HK-2 (cell line): ENCODE measurements around the gene SRSF9.
"Not testable (repeated sequence)": the region's sequence is repeated elsewhere in the genome, so short reads cannot be mapped to it uniquely, and the experiment has no call there.

Experiments
- DNase-seq: peaks from one replicate; pipeline ENCODE4 v3.0.0-alpha.2; 2018; ENCODE audit not compliant: unreplicated experiment

Gene SRSF9, protein sequence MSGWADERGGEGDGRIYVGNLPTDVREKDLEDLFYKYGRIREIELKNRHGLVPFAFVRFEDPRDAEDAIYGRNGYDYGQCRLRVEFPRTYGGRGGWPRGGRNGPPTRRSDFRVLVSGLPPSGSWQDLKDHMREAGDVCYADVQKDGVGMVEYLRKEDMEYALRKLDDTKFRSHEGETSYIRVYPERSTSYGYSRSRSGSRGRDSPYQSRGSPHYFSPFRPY

DNA sequence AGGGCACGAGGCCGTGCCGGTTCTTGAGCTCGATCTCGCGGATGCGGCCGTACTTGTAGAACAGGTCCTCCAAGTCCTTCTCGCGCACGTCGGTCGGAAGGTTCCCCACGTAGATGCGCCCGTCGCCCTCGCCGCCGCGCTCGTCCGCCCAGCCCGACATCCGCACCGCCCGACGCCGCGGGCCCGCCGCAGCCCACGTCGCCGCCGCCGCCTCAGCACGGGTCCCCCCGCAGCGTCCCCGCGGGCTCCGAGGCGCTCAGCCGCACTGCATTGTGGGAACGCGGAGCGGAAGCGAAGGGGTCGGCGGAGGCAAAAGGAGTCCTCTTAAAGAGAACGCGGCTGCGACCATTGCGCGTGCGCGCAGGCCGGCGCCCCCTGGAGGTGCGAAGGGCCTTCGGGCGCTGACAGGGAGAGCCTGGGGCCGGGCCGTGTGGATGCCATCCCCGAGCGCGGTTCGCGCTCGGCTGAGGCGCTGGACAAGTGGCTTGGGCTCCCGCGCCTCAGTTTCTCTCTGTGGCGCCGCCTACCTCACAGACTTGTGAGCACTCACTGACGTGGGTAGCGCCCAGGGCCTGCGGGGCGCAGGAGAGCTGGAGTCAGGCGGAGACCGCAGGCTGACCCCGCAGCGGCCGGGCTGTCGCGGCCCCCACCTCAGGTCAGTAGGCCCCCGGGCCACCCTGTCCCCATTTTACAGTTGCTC is at the start of gene SRSF9:
SRSF9 (minus strand) TSS at position 299 of the 700 bp plus-strand sequence; CDS start at position 160, 139 bp downstream.
- DNase-seq: peak; percentile 97

DNA sequence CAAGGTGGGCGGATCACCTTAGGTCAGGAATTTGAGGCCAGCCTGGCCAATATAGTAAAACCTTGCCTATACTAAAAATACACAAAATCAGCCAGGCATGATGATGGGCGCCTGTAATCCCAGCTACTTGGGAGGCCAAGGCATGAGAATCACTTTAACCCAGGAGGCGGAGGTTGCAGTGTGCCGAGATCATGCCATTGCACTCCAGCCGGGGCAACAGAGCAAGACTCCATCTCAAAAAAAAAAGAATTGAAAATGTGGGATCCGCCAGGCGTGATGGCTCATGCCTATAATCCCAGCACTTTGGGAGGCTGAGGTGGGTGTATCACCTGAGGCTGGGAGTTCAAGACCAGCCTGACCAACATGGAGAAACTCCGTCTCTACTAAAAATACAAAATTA is 49.8 kb upstream of the SRSF9 start:
- not testable (repeated sequence) for DNase-seq

DNA sequence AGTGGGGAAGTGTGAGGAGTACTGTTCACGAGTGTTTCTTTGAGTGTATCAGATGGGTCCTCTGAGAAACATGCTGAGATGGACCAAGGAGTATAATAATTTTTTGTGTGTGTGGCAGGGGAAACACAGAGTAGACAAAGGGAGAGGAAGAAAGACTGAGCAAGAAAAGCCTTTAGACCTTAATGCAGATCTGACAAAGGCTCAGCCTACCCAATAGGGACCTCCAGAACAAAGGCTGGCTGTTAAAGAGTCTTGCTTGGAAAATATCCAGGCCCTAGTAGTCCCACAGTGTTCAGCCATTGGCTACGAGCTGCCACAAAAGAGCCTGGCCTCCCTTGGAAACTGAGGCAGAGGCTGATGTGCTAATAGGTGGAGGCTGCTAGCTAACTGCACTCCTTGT is 45.9 kb upstream of the SRSF9 start:
- DNase-seq: no peak

DNA sequence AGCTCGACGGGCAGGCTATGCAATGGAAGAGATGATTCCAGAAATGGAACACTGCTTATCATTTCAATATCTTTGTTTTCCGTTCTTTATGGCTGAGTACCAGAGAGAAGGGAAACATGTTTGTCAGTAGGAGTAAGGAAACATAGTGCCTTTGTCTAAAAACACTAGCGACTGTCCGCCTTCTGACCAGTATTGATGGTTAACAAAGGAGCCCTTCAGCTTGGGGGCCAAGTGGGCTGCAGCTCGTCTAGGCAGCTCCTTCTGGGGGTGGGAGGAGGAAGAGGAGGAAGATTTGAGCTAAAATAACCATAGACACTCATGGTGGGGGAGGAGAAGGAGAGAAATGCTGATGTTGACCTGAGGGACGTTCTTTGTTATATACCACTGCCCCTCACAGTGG is 44.5 kb upstream of the SRSF9 start:
- DNase-seq: no peak

DNA sequence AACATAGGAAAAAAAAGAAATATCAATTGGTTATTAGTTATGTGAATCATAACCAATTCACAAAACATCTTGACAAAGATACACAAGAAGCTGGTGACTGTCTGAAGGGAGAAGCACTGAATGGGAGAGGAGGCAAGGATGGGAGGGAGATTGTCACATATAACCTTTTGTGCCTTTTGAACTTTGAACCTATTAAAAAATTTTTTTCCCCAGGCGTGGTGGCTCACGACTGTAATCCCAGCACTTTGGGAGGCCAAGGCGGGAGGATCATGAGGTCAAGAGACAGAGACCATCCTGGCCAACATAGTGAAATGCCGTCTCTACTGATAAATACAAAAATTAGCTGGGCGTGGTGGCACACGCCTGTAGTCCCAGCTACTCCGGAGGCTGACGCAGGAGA is 39.0 kb upstream of the SRSF9 start:
- DNase-seq: no peak

DNA sequence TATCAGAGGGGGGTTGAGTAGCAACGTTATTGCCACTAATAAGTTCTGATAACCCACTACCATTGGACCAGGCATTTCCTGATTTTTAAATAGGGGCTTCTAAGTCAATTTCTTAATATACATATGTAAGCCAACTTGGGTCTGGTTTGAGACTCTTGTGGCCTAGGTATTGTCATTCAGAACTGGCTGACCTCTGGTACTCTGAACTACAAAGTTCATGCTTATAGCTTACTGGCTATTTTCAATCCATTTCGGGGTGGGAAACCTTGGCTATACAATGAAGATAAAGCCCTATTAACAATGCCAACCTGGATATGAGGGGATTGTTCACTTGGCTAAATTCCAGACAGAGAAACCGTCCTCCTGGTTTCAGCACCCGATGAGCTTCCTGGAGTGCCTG is 35.0 kb upstream of the SRSF9 start:
- no peak for DNase-seq

DNA sequence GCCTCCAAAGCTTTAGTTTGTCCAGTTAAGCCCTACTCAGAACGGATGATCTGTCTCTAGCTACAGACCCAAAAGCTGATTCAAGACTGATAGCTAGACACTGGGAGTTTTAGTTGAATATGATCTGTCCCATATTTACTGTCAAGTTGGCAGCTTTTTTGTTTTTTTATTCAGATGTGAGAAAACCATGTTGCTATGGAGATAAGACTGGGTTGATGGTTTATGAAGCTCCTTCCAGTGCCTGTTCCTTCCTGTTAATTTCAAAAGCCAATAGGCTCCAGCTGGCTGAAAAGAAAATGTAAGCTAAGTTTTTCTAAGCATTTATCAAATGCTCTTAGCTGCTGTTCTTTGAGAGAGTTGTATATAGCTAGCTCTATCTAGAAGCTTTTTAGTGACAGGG is 31.0 kb upstream of the SRSF9 start:
- DNase-seq: no peak

DNA sequence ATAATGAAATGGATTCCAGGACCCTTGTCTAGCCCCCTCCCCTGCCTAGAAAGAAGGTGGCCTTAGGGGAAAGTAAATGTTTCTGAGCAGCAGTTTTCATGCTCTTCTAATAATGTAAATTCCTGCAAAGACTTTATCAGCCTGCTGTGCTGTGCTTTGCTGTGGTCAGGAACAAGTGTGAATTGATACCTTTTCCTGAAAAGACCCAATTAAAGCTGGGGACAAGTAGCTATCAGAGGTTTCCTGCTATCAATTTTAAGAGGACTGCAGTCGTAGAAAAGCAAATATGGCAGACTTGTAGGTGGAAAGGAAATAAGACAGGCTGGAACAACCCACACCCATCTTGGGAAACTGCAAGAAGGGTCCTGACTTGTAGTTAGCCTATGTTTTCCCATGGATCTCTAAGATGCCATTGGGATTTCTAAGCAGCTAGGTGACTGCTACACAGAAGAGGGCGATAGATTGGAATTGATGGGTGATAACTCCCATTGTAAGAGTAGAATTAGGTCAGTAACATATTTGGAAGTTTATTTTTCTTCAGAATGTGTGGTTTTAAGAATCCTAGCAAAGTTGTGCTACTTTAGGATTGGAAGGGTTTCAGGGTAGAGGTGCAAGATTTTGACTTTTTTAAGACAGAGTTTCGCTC is 29.4 kb upstream of the SRSF9 start:
- DNase-seq: no peak

DNA sequence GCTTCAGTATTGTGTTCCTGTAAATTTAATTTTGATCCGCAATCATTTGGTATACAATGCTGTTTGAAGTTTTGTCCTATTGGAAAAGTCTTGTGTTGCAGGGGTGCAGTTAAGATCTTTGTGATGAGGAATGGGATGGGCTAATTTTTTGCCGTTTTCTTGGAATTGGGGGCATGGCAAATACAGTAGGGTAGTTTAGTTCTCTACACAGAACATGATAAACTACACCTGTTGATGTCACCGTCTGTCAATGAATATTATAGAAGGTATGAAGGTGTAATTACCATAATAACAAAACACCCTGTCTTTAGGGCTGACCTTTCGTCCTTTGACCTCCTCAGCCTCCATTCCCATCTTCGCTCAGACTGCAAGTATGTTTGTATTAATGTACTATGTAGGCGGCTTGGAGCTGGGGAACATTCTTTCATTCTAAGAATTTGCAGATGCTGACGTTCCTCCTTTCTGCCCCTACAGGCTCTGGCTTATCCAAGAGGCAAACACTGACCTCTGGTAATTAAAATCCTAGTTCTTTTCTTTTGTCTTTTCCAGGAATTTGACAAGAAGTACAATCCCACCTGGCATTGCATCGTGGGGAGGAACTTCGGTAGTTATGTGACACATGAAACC is 28.1 kb upstream of the SRSF9 start:
- no peak for DNase-seq

DNA sequence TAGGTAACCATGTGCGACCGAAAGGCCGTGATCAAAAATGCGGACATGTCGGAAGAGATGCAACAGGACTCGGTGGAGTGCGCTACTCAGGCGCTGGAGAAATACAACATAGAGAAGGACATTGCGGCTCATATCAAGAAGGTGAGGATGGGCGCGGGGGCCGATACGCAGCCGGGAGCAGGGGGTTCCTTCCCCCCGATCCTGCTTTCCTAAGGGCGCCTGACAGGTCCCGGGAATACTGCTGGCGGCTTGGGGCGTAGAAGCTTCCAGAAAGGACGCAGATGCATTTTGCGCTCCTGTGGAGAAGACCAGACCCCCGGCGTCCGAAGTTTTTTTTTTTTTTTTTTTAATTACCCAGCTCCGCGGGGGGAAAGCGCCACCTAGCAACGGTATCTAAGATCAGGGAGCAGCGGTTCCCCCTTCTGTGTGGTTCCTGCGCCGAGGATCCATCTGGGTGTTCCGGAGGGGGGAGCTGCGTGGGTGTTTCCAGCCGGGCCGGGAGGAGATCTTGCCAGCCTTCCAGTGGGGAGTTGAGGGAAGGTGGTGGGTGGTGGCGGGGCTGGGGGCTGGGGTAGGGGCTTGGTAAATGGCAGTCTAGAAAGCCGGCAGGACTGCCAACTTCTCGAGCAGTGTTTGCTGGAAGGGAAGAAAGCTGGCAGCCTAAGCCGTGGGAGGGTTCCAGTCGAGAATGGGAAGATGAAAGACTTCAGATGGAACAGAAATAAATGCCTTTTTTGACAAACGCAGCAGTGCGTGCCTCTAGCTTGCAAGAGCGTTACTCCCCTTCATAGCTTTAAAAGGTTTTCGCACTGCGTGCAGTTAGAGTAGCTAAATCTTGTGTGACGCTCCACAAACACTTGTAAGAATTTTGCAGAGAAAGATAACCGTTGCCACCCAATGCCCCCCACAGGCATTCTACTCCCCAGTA is 27.1 kb upstream of the SRSF9 start:
- peak; percentile 36 for DNase-seq

DNA sequence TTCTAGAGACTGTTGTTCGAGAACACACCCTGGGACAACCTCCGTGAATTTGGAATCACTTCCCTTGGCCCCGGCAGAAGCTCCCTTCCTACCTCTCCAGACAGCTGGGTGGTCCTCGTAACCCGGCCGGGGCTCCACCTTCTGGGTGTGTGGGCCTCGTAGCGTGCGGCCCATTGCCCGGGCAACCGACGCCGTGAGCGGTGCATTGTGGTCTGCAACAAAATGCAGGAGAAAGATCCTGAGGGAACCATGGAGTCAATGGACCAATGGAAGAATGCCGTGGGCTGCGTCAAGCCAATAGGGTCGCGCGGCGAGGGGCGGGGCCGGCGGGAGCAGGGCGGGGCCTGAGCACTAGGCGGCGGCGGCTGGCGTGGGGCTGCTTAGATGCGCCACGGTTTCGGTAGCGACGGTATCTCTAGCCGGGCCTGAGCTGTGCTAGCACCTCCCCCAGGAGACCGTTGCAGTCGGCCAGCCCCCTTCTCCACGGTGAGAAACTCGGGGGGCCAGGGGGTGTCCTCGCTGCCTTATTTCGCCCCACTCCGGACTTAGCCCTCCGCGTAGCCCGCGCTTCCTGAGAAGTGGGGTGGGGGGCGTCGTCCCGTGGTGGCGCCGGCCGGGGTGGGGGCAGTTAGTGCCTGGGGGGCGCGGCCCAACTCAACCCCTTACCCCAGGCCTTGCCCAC is 26.3 kb upstream of the SRSF9 start, which contains the start of gene DYNLL1:
DYNLL1 (plus strand) TSS at position 383 of the 682 bp plus-strand sequence. CDS start 309 bp downstream, outside the sequence.
- DNase-seq: peak; percentile 97

DNA sequence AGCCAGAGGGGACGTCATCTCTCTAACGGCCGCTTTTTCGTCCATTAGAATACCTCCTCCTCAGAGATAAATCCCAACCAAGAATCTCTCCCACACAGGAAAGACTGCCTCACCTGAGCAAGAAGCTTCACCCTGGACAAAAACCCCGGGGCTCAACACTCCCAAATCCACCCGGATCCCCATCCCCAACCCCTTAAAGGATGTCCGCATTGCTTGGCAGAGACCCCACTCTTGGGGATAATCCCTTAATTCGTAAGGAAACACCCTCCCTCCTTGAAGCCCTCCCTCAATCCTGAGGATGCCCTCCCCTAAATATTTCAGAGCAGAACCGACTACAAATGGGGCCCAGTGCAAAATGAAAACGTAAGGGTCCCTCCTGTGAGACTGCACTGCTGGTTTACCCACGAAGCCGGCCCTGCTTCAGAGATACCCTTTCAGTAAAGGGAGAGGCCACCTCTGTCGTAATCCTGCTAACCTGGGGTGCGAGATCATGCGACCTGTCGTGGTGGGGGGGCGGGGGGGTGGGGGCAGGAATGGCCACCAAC is 25.7 kb upstream of the SRSF9 start:
- DNase-seq: peak; percentile 7

DNA sequence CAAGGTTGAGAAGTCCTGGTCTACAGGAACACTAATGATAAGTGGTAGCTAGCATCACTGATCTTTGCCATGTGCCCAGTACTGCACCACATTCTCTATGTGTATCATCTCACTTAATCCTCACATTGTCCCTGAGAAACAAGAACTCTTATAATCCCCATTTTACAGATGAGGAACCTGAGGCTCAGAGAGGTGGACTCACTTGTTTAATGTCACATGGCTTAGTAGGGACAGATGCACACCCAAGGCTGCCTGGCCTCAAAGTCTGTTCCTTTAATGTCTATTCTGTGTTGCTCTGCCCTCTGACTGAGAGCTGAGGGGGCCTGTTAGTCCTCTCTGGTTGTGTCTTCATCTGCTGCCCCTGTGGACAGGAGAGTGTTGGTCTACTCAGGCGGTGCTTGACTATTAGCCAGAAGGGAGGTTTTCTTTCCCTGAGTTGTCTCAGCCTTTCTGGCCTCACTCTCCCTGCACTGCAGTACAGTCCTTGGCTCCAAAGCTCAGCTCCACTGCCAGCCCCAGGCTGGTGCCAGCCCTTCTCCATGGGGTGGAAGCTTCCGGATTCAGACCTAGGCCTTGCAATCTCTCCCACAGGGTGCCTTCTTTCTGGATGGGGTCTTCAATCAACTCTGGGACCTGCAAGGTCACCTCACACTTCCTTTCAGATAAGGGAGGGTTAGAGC is 21.4 kb upstream of the SRSF9 start:
- DNase-seq: no peak

DNA sequence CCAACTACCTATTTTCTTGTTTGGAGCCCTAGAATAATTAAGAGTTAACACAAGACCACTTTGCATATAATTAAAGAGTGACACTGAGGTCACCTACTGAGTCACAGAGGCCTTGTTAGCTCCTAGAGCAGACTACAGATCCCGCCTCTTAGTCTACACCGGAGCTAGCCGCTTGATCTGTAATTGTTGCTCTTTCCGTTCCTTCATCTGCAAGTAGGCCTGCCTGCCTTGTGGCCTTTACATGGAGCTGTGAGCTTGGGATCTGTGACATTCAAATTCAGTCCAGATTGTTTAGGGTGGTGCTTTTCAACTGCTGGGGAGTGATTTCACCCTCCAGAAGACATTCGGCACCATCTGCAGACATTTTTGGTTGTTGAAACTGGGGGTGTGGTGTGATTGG is 20.8 kb upstream of the SRSF9 start:
- DNase-seq: no peak

DNA sequence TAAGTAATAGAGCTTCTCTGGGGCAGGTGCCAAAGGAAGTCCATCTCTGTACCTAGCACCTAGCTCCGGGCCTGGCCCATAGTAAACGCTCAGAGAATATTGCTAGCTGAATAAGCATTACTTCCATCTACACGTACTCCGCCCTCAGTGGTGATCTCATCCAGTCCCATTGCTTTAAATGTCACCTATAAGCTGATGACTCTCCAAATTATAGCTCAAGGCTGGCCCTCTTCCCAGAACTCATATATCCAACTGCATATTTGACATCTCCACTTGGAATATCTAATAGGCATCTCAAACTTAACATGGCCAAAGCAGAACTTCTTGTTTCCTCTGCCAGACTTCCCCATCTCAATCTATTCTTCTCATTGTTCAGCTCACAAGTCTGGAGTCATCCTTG is 19.5 kb upstream of the SRSF9 start:
- DNase-seq: no peak

DNA sequence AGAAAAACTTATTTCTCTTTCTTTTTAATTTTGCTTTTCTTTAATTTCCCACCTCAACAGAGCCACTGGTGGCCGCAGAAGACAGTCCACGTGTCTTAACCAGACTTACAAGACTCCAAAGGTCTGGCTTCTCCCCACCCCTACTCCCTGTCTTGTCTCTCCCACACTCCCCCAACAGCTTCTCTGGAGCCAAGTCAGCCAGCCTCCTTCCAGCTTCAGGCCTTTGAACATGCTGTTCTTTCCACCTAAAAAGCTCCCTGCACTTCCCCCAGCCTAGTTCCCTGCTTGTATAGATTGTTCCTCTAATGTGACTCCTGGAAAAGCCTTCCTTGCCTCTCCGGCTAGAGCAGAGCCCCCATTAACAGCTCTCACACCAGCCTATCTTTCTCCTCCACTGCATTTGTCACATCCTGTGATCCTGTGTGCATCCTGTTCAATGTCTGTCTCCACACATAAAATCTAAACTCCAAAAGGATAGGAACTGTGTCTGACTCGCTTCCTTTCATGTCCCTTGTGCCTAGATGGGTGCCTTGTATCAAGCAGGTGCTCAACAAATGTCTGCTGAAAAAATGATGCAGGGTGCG is 18.6 kb upstream of the SRSF9 start:
- DNase-seq: no peak

DNA sequence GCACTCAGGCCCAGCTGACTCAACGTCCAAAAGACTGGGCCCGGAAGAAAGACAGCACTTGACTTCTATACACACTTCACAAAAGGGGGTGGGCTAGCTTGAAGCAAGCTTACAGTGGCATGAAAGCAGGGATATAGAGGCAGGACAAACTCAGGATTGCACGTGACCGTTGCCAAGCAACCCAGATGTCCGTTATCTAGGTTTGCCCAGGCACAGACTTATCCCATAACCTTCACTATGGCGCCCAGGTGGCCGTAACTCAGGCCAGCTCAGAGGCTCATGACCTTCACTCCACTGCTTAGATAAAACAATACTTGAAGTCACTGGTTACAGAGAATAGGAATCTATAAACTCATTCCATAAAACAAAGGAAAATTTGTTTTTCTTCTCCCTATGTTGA is 18.0 kb upstream of the SRSF9 start:
- DNase-seq: not testable (repeated sequence)

DNA sequence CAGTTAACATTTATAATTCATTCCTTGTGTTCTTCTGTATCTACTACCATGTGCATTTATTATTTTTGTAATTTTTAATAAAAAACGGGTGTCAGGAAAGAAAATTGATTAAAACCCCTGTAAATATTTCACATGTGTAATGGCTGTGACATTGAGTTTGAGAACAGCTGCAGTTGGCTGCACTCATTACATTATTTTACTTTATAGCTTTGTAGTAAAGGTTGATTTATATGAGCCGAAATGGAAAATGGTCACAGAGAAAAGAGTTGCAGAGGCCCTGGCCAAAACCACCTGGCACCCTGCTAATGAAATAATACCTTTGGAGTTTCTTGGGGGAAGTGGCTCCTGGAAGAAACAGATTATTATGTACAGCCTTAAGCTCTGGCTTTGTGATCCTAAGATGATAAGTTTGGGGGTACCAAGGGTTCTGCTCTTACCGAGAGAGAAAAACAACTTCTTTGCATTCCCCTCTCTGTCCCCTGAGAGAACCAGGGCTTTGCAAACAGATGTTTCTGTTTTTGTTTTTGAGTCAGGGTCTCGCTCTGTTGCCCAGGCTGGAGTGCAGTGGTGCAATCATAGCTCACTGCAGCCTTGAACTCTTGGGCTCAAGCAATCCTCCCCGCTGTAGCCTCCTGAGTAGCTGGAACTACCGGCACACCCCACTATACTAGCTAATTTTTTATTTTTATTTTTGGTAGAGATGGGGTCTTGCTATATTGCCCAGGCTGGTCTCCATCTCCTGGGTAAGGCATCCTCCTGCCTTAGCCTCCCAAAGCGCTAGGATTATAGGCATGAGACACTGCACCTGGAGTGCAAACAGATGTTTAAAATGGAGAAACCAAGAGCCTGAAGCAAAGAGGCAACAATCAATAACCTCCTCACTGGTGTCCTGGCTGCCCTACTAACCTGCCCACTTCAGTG is 16.7 kb upstream of the SRSF9 start:
- no peak for DNase-seq

DNA sequence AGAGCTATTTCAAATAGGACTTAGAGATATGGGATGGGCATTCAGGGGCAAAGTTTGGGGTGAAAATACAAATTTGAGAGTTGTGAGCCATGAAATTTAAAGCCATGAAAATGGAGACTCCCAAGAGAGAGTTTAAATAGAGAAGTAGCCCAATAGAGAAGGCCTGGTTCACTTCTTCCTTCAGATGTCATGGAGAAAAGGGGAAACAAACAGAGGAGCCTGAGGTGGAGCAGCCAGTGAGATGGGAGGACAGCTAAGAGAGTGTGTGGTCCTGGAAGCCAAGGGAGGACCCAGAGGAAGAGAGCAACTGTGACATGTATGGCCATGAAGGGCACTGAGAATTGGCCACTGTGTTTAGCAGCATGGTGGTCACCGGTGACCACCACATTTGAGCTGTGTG is 14.1 kb upstream of the SRSF9 start:
- DNase-seq: no peak
